ENCODE data around the gene GRIK1. TPM values are rescaled to one million over a fixed set of nuclear protein-coding genes. Genes with fewer than 3 reads are reported as not detected.

Gene GRIK1
- total RNA-seq, 1 donor from 2014 or later, result 3.2 TPM

- Histone ChIP-seq H3K27me3 (no peaks in the 10 kb centered on the region), H3K27ac (no peak overlapping the region), H3K4me1 (no peaks in the 10 kb centered on the region), H3K36me3 (no peaks in the 10 kb centered on the region), H3K9me3 (no peaks in the 10 kb centered on the region), H3K4me3 (no peak overlapping the region)
- DNase-seq (ENCODE audit: extremely low spot score in 2 of 2), result no peak
- TF ChIP-seq POLR2A (IDR thresholded peaks at IDR 0.05) (no peak), CTCF (IDR thresholded peaks at IDR 0.05) (no peak), POLR2AphosphoS5 (IDR thresholded peaks at IDR 0.05; ENCODE audit: insufficient read depth in 1 of 2, low read depth in 1 of 2) (no peak)
- intact Hi-C loops (cut with DNase I), result no loop called here
These were observed 270.4 kb downstream of the GRIK1 start for GRCh38 chr21:29669416-29669815.

GRCh38 chr21:29667651-29668050 is 272.1 kb downstream of the GRIK1 start:
- DNase-seq (ENCODE audit: extremely low spot score in 2 of 2), result no peak
- no peak for TF ChIP-seq POLR2AphosphoS5 (IDR thresholded peaks at IDR 0.05; ENCODE audit: insufficient read depth in 1 of 2, low read depth in 1 of 2)
- TF ChIP-seq CTCF (IDR thresholded peaks at IDR 0.05), result no peak
- no peak for TF ChIP-seq POLR2A (IDR thresholded peaks at IDR 0.05)
- H3K9me3 ChIP-seq, result no peaks in the 10 kb centered on the region
- no peaks in the 10 kb centered on the region for H3K4me1 ChIP-seq
- H3K36me3 ChIP-seq, result no peaks in the 10 kb centered on the region
- no peaks in the 10 kb centered on the region for H3K27me3 ChIP-seq
- intact Hi-C loops (cut with DNase I), result no loop called here
- no peak overlapping the region for H3K27ac ChIP-seq
- no peak overlapping the region for H3K4me3 ChIP-seq

GRCh38 chr21:29664615-29665014 is 275.2 kb downstream of the GRIK1 start:
- Histone ChIP-seq H3K27me3 (no peaks in the 10 kb centered on the region), H3K4me1 (no peaks in the 10 kb centered on the region), H3K36me3 (no peaks in the 10 kb centered on the region), H3K27ac (no peak overlapping the region), H3K4me3 (no peak overlapping the region), H3K9me3 (no peaks in the 10 kb centered on the region)
- TF ChIP-seq POLR2A (IDR thresholded peaks at IDR 0.05), result no peak
- TF ChIP-seq POLR2AphosphoS5 (IDR thresholded peaks at IDR 0.05; ENCODE audit: insufficient read depth in 1 of 2, low read depth in 1 of 2), result no peak
- TF ChIP-seq CTCF (IDR thresholded peaks at IDR 0.05), result no peak
- intact Hi-C loops (cut with DNase I), result no loop called here
- no peak for DNase-seq (ENCODE audit: extremely low spot score in 2 of 2)

GRCh38 chr21:29661672-29662442 is 277.9 kb downstream of the GRIK1 start:
- Histone ChIP-seq H3K27me3 (no peaks in the 10 kb centered on the region), H3K36me3 (no peaks in the 10 kb centered on the region), H3K4me3 (no peak overlapping the region), H3K4me1 (no peaks in the 10 kb centered on the region), H3K27ac (no peak overlapping the region), H3K9me3 (no peaks in the 10 kb centered on the region)
- intact Hi-C loops (cut with DNase I), result no loop called here
- no peak for DNase-seq (ENCODE audit: extremely low spot score in 2 of 2)
- TF ChIP-seq CTCF (IDR thresholded peaks at IDR 0.05), result no peak
- TF ChIP-seq POLR2AphosphoS5 (IDR thresholded peaks at IDR 0.05; ENCODE audit: insufficient read depth in 1 of 2, low read depth in 1 of 2), result no peak
- no peak for TF ChIP-seq POLR2A (IDR thresholded peaks at IDR 0.05)

- no peak overlapping the region for H3K4me3 ChIP-seq
- TF ChIP-seq POLR2AphosphoS5 (IDR thresholded peaks at IDR 0.05; ENCODE audit: insufficient read depth in 1 of 2, low read depth in 1 of 2) (no peak), CTCF (IDR thresholded peaks at IDR 0.05) (no peak), POLR2A (IDR thresholded peaks at IDR 0.05) (no peak)
- no peak for DNase-seq (ENCODE audit: extremely low spot score in 2 of 2)
- H3K27ac ChIP-seq, result no peak overlapping the region
- no peaks in the 10 kb centered on the region for H3K27me3 ChIP-seq
- intact Hi-C loops (cut with DNase I), result no loop called here
- H3K36me3 ChIP-seq, result no peaks in the 10 kb centered on the region
- H3K9me3 ChIP-seq, result no peaks in the 10 kb centered on the region
- no peaks in the 10 kb centered on the region for H3K4me1 ChIP-seq
These were observed 279.6 kb downstream of the GRIK1 start for GRCh38 chr21:29660047-29660720.

Measured in vagina (tissue), 2 donors.